ENCODE data around the gene TSPYL2. TPM values are rescaled to one million over a fixed set of nuclear protein-coding genes. Genes with fewer than 3 reads are reported as not detected.

The TSPYL2 gene
- total RNA-seq, 1 donor from 2014 or later, result 85.9 TPM

GRCh38 chrX:53089925-53090324 lies 7.8 kb downstream of the TSPYL2 start:
- H3K27me3 ChIP-seq, result no peaks in the 10 kb centered on the region
- no peaks in the 10 kb centered on the region for H3K9me3 ChIP-seq
- H3K4me3 ChIP-seq, result no peak overlapping the region
- TF ChIP-seq, protein P1, sequence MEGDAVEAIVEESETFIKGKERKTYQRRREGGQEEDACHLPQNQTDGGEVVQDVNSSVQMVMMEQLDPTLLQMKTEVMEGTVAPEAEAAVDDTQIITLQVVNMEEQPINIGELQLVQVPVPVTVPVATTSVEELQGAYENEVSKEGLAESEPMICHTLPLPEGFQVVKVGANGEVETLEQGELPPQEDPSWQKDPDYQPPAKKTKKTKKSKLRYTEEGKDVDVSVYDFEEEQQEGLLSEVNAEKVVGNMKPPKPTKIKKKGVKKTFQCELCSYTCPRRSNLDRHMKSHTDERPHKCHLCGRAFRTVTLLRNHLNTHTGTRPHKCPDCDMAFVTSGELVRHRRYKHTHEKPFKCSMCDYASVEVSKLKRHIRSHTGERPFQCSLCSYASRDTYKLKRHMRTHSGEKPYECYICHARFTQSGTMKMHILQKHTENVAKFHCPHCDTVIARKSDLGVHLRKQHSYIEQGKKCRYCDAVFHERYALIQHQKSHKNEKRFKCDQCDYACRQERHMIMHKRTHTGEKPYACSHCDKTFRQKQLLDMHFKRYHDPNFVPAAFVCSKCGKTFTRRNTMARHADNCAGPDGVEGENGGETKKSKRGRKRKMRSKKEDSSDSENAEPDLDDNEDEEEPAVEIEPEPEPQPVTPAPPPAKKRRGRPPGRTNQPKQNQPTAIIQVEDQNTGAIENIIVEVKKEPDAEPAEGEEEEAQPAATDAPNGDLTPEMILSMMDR (IDR thresholded peaks at IDR 0.05), result no peak
- TF ChIP-seq POLR2A (IDR thresholded peaks at IDR 0.05), result no peak
- no peak for TF ChIP-seq POLR2AphosphoS5 (IDR thresholded peaks at IDR 0.05; ENCODE audit: insufficient read depth in 1 of 2, low read depth in 1 of 2)
- no peak overlapping the region for H3K27ac ChIP-seq
- H3K36me3 ChIP-seq, result peaks cover 0 to 2% of the 10 kb centered on the region in 2 donors
- intact Hi-C loops (cut with DNase I), result loop anchor here (5.0 kb wide), 1 partner anchor 93 kb away; no protein-coding TSS in a partner anchor
- no peak for DNase-seq (ENCODE audit: extremely low spot score in 2 of 2)
- H3K4me1 ChIP-seq, result peaks cover 24% of the 10 kb centered on the region

- no peak for DNase-seq (ENCODE audit: extremely low spot score in 2 of 2)
- Histone ChIP-seq H3K27me3 (no peaks in the 10 kb centered on the region), H3K4me3 (no peak overlapping the region), H3K27ac (no peak overlapping the region), H3K4me1 (peaks cover 24% of the 10 kb centered on the region), H3K36me3 (no peaks in the 10 kb centered on the region), H3K9me3 (no peaks in the 10 kb centered on the region)
- intact Hi-C loops (cut with DNase I), result loop anchor here (5.0 kb wide), 1 partner anchor 94 kb away; no protein-coding TSS in a partner anchor
- TF ChIP-seq POLR2A (IDR thresholded peaks at IDR 0.05) (no peak), POLR2AphosphoS5 (IDR thresholded peaks at IDR 0.05; ENCODE audit: insufficient read depth in 1 of 2, low read depth in 1 of 2) (no peak)
- TF ChIP-seq, protein P1 (IDR thresholded peaks at IDR 0.05), result no peak
These were observed 9.2 kb downstream of the TSPYL2 start for GRCh38 chrX:53091354-53091753.

DNA sequence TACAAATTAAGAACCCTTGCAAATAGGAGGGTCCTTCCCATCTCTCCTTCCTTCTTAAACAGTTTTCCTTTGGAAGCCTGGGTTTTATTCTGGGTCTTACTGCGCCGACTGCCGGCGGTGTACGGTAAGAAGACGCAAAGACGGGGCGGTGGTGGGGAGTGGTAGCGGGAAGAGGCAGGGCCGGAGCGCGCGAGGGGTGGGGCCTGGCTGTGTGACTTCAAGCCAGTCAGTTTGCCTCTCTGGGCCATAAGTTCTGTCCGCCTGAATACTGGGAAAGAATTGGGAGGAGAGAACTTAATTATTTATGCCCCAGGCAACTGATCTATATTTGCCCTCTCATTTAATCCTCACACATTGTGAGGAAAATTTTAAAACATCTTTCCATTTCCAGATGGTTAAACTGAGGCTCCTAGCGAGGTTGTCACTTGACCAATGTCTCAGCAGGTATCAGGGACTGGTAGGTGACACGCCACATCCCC lies 11.0 kb downstream of the TSPYL2 start:
- Histone ChIP-seq H3K27me3 (no peaks in the 10 kb centered on the region), H3K9me3 (no peaks in the 10 kb centered on the region), H3K4me1 (peaks cover 9% of the 10 kb centered on the region), H3K27ac (peak overlapping the region; percentile 80), H3K36me3 (no peaks in the 10 kb centered on the region), H3K4me3 (peak overlapping the region; percentile 54 to 60)
- DNase-seq (ENCODE audit: extremely low spot score in 2 of 2), result no peak
- TF ChIP-seq POLR2AphosphoS5 (IDR thresholded peaks at IDR 0.05; ENCODE audit: insufficient read depth in 1 of 2, low read depth in 1 of 2) (no peak), POLR2A (IDR thresholded peaks at IDR 0.05) (no peak)
- TF ChIP-seq, protein P1 (IDR thresholded peaks at IDR 0.05), result peak; percentile 20 to 39 (median 36)
- intact Hi-C loops (cut with DNase I), result loop anchor here (5.0 kb wide), 1 partner anchor 96 kb away; no protein-coding TSS in a partner anchor

GRCh38 chrX:53093748-53094581 lies 11.8 kb downstream of the TSPYL2 start, which contains the start of gene KANTR:
Gene KANTR (plus strand): TSS chrX:53094142. CDS start chrX:53124273, 30,131 bp downstream.
- H3K36me3 ChIP-seq, result no peaks in the 10 kb centered on the region
- peak within 1 kb of the TSS; percentile 54 to 60 for H3K4me3 ChIP-seq
- intact Hi-C loops (cut with DNase I), result loop anchor here (5.0 kb wide), 1 partner anchor 97 kb away; no protein-coding TSS in a partner anchor
- H3K4me1 ChIP-seq, result peaks cover 8% of the 10 kb centered on the region
- H3K27ac ChIP-seq, result peak within 1 kb of the TSS; percentile 80
- no peaks in the 10 kb centered on the region for H3K27me3 ChIP-seq
- TF ChIP-seq POLR2A (IDR thresholded peaks at IDR 0.05) (peak in 1 of 2 donors; percentile 18), POLR2AphosphoS5 (IDR thresholded peaks at IDR 0.05; ENCODE audit: insufficient read depth in 1 of 2, low read depth in 1 of 2) (peak; percentile 81)
- TF ChIP-seq, protein P1 (IDR thresholded peaks at IDR 0.05), result no peak
- H3K9me3 ChIP-seq, result no peaks in the 10 kb centered on the region
- DNase-seq (ENCODE audit: extremely low spot score in 2 of 2), result peak in 1 of 2 donors; percentile 96
